ENCODE data around the gene RCAN1. TPM values are rescaled to one million over a fixed set of nuclear protein-coding genes. Genes with fewer than 3 reads are reported as not detected.
A peak's percentile ranks its signal among the peaks of the same experiment; 100 is the strongest.

Gene RCAN1
- total and polyA plus RNA-seq, 9 of the 15 experiments (the other 6 are each of a cell fraction or from before 2014, with no cell fraction given): 4.4 to 16.5 (median 12.3) TPM

DNA sequence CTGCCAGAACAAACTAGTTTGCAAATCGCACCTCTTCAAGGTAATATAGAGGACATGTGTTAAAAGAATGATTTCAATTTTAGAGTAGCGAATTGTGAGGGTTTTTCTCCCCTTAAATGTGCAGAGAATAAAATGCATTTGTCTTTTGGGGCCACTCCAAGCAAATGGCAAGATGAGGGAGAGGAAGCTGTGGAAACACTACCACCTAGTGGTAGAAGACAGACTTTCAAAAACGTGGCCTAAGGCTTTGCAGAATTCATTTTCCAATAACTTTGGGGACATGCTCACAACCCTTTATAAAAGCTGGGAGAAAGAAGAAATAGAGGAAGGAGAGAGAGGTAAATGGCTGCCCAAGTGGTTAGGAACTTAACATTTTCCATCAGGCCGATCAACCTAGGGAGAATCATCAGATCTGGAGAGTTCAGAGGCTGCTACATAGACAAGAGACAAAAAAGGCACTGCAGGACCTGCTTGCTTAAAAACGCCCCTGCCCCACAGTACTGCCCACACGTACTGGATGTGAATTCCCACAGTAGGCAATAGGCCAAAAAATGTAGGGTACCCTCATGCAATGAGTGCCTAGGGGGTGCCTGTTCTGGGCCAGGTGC lies 15.7 kb upstream of the RCAN1 start (continued):
- no peak for TF ChIP-seq ARHGAP35 (IDR thresholded peaks at IDR 0.05; ENCODE audit: partially characterized antibody)
- TF ChIP-seq, protein P1, sequence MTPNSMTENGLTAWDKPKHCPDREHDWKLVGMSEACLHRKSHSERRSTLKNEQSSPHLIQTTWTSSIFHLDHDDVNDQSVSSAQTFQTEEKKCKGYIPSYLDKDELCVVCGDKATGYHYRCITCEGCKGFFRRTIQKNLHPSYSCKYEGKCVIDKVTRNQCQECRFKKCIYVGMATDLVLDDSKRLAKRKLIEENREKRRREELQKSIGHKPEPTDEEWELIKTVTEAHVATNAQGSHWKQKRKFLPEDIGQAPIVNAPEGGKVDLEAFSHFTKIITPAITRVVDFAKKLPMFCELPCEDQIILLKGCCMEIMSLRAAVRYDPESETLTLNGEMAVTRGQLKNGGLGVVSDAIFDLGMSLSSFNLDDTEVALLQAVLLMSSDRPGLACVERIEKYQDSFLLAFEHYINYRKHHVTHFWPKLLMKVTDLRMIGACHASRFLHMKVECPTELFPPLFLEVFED (CRISPR knock-in tag; conservative IDR thresholded peaks at IDR 0.05): 0 out of 2 replicates have a peak, but pooled peaks have one; percentile 28
- TF ChIP-seq, protein P2, sequence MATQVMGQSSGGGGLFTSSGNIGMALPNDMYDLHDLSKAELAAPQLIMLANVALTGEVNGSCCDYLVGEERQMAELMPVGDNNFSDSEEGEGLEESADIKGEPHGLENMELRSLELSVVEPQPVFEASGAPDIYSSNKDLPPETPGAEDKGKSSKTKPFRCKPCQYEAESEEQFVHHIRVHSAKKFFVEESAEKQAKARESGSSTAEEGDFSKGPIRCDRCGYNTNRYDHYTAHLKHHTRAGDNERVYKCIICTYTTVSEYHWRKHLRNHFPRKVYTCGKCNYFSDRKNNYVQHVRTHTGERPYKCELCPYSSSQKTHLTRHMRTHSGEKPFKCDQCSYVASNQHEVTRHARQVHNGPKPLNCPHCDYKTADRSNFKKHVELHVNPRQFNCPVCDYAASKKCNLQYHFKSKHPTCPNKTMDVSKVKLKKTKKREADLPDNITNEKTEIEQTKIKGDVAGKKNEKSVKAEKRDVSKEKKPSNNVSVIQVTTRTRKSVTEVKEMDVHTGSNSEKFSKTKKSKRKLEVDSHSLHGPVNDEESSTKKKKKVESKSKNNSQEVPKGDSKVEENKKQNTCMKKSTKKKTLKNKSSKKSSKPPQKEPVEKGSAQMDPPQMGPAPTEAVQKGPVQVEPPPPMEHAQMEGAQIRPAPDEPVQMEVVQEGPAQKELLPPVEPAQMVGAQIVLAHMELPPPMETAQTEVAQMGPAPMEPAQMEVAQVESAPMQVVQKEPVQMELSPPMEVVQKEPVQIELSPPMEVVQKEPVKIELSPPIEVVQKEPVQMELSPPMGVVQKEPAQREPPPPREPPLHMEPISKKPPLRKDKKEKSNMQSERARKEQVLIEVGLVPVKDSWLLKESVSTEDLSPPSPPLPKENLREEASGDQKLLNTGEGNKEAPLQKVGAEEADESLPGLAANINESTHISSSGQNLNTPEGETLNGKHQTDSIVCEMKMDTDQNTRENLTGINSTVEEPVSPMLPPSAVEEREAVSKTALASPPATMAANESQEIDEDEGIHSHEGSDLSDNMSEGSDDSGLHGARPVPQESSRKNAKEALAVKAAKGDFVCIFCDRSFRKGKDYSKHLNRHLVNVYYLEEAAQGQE (IDR thresholded peaks at IDR 0.05; ENCODE audit: borderline replicate concordance): peak; percentile 90
- TF ChIP-seq, protein P2 (CRISPR knock-in tag; IDR thresholded peaks at IDR 0.05; ENCODE audit: low read depth): no peak
- peak; percentile 96 to 98 for TF ChIP-seq RAD21 (CRISPR knock-in tag; conservative IDR thresholded peaks at IDR 0.05 in 1 of 2, IDR thresholded peaks at IDR 0.05 in 1 of 2)
- TF ChIP-seq, protein P3, sequence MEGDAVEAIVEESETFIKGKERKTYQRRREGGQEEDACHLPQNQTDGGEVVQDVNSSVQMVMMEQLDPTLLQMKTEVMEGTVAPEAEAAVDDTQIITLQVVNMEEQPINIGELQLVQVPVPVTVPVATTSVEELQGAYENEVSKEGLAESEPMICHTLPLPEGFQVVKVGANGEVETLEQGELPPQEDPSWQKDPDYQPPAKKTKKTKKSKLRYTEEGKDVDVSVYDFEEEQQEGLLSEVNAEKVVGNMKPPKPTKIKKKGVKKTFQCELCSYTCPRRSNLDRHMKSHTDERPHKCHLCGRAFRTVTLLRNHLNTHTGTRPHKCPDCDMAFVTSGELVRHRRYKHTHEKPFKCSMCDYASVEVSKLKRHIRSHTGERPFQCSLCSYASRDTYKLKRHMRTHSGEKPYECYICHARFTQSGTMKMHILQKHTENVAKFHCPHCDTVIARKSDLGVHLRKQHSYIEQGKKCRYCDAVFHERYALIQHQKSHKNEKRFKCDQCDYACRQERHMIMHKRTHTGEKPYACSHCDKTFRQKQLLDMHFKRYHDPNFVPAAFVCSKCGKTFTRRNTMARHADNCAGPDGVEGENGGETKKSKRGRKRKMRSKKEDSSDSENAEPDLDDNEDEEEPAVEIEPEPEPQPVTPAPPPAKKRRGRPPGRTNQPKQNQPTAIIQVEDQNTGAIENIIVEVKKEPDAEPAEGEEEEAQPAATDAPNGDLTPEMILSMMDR (IDR thresholded peaks at IDR 0.05 in 2 of 3, conservative IDR thresholded peaks at IDR 0.05 in 1 of 3; ENCODE audit: insufficient read depth in 2 of 3, low read depth in 1 of 3, low read length in 3 of 3): peak; percentile 80 to 96 (median 88)
- TF ChIP-seq FOXA1 (IDR thresholded peaks at IDR 0.05; ENCODE audit: borderline replicate concordance): no peak
- TF ChIP-seq HNRNPLL (IDR thresholded peaks at IDR 0.05; ENCODE audit: low read depth, low read length, poor library complexity, severe bottlenecking): no peak
- no peak for TF ChIP-seq PHF21A (IDR thresholded peaks at IDR 0.05; ENCODE audit: borderline replicate concordance, low read depth)
- TF ChIP-seq STAG1 (CRISPR knock-in tag; IDR thresholded peaks at IDR 0.05; ENCODE audit: borderline replicate concordance): peak; percentile 80; the same call in 1 of the 2 replicates
- no peak for TF ChIP-seq CHD4 (IDR thresholded peaks at IDR 0.05; ENCODE audit: insufficient read depth, insufficient replicate concordance, low read depth, low read length, poor library complexity, severe bottlenecking)
